ENCODE measurements around the gene SAMSN1.
"Not testable (repeated sequence)": the region's sequence is repeated elsewhere in the genome, so short reads cannot be mapped to it uniquely, and the experiment has no call there.

The SAMSN1 gene

DNA sequence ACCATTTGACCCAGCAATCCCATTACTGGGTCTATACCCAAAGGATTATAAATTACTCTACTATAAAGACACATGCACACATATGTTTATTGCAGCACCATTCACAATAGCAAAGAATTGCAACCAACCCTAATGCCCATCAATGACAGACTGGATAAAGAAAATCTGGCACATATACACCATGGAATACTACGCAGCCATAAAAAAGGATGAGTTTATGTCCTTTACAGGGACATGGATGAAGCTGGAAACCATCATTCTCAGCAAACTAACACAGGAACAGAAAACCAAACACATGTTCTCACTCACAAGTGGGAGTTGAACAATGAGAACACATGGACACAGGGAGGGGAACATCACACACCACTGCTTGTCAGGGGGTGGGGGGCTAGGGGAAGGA is 51.9 kb downstream of the SAMSN1 start:
- not testable (repeated sequence) for H3K9me3 Mint-ChIP-seq; H3K4me1 Mint-ChIP-seq; DNase-seq (ENCODE audit: low spot score in 2 of 2); H3K27me3 Mint-ChIP-seq; ATAC-seq (ENCODE audit: low read depth); H3K4me3 Mint-ChIP-seq
- peaks cover 33% of the 10 kb centered on the region for H3K36me3 Mint-ChIP-seq
- peak overlapping the region; percentile 47 for H3K27ac Mint-ChIP-seq

DNA sequence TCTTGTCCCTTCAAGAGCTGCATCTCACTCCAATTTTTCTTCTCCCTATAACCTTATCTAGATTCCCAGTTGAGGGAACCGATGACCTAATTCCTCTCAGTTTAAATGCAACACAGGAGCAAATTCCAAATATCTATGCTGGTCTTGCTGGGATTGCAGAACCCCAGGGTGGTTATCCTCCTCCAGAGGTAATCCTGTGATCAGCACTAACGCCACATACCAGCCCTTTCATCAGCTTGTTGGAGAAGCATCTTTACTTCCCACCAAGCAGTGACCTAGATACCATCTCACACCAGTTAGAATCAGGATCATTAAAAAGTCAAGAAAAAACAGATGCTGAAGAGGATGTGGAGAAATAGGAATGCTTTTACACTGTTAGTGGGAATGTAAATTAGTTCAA is 52.4 kb downstream of the SAMSN1 start:
- Mint-ChIP-seq H3K27ac (peak overlapping the region; percentile 47), H3K9me3 (no peaks in the 10 kb centered on the region), H3K4me1 (peaks cover 7% of the 10 kb centered on the region), H3K4me3 (no peak overlapping the region), H3K36me3 (peaks cover 34% of the 10 kb centered on the region), H3K27me3 (no peaks in the 10 kb centered on the region)
- DNase-seq (ENCODE audit: low spot score in 2 of 2) (no peak), ATAC-seq (ENCODE audit: low read depth) (no peak)

DNA sequence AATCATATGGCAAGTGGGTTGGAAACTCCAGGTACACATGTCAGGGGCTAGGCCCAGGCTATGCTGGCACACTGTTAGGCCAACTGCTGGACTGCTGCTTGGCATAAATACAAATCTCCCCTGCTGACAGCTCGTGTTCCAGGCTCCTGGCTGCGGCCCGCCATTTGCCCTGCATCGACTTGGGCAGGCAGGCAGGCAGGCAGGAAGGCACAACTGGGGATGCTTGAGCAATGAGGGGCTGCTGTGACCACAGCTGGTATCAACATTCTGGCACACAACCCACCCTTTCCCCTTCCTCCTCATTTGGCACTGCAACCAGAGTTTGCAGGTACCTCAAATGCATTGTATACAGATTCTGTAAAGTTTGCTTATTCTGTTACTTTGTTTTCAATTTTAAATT is 53.2 kb downstream of the SAMSN1 start:
- ATAC-seq (ENCODE audit: low read depth), result no peak
- Mint-ChIP-seq H3K4me3 (no peak overlapping the region), H3K27ac (no peak overlapping the region), H3K4me1 (peaks cover 8% of the 10 kb centered on the region), H3K9me3 (no peaks in the 10 kb centered on the region), H3K27me3 (no peaks in the 10 kb centered on the region), H3K36me3 (peaks cover 35% of the 10 kb centered on the region)
- DNase-seq (ENCODE audit: low spot score in 2 of 2), result no peak

DNA sequence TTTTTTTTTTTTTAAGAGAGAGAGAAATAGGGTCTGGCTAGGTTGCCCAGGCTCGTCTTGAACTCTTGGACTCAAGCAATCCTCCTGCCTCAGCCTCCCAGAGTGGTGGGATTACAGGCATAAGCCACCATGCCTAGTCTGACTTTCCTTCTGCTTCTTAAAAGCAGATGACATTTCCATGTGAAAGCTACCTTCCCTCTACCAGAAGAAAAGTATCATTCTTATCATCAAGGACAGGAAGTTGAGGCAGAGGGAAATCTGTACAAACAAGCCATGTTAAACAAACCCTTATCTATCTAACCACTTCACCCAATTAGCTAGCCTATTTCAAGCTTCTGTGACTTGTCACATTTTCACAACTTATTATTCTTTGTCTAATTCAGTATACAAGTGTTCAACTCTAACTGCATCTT is 54.8 kb downstream of the SAMSN1 start:
- Mint-ChIP-seq H3K4me1 (peaks cover 10% of the 10 kb centered on the region), H3K27me3 (no peaks in the 10 kb centered on the region), H3K36me3 (peaks cover 28% of the 10 kb centered on the region), H3K27ac (peak overlapping the region; percentile 53), H3K9me3 (no peaks in the 10 kb centered on the region), H3K4me3 (no peak overlapping the region)
- no peak for ATAC-seq (ENCODE audit: low read depth)
- DNase-seq (ENCODE audit: low spot score in 2 of 2), result no peak

DNA sequence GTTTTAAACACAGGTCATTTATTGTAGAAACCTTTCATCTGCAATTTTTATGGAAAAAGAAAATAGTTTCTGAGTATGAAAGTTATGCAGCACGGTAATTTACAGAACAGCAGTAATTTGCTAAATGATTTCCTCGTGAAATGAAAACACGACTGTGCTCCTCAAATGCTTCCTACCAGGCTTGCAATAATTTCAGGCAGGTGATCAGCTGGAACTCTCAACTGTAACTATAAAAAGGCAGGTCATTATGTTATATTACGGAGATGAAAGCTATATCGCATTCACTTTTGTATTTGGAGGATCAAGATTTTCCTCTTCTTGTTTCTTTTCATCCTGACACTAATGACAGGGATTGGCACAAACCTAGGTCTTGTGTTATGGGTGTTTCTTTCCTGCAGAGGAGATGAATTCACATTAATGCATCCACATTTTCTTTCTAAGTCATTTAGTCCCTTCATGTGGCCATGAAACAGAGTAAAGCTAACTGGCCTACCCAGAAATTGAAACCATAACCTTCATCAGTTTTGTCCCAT is 57.4 kb downstream of the SAMSN1 start:
- H3K36me3 Mint-ChIP-seq, result peaks cover 16% of the 10 kb centered on the region
- H3K4me1 Mint-ChIP-seq, result peaks cover 7% of the 10 kb centered on the region
- no peak for DNase-seq (ENCODE audit: low spot score in 2 of 2)
- no peak overlapping the region for H3K4me3 Mint-ChIP-seq
- H3K27ac Mint-ChIP-seq, result no peak overlapping the region
- no peak for ATAC-seq (ENCODE audit: low read depth)
- no peaks in the 10 kb centered on the region for H3K9me3 Mint-ChIP-seq
- H3K27me3 Mint-ChIP-seq, result no peaks in the 10 kb centered on the region

DNA sequence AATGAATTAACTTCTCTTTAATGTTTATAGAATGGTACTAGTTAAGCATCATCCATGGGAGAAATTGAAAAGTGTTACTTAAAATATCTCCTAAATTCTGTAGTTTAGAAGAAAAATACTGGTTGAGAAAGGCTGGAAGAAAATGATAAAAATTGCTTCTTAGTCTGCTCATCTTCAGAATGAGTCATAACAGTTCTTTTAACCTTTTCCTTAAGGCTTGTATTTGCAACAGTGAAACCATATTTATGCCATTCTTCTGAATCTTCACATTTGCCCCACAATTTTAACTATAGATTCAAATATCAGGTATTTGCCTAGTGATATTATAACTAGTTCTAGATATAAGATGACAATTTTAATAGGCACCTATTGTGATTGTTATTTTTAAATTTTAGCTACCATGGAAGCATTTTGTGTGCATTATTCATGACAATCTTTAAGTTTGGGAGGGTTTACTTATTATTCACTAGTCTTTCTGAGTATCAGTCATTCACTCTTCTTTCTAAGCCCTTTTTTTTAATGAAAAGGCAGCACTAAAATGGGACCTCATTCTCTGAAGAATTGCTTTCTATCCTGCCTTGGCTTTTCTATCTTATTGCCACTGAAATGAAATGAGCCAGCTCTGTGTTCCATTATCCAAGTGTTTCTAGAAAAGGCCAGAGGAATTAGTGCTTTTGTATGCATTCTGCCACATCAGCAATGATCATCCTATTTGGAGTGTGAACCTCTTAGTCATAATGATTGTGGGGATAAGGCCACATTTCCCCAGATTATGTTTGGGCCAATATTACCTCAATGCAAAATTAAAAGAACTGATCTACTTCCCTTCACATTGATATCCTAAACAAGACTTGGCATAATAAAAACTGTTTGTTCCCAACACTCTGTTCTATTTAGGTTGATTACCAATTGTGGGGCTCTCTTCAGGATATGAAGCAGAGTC is 58.4 kb downstream of the SAMSN1 start:
- DNase-seq (ENCODE audit: low spot score in 2 of 2) (no peak), ATAC-seq (ENCODE audit: low read depth) (no peak)
- Mint-ChIP-seq H3K27me3 (no peaks in the 10 kb centered on the region), H3K4me1 (peaks cover 5% of the 10 kb centered on the region), H3K27ac (peak overlapping the region; percentile 42), H3K9me3 (no peaks in the 10 kb centered on the region), H3K4me3 (no peak overlapping the region), H3K36me3 (peaks cover 14% of the 10 kb centered on the region)

DNA sequence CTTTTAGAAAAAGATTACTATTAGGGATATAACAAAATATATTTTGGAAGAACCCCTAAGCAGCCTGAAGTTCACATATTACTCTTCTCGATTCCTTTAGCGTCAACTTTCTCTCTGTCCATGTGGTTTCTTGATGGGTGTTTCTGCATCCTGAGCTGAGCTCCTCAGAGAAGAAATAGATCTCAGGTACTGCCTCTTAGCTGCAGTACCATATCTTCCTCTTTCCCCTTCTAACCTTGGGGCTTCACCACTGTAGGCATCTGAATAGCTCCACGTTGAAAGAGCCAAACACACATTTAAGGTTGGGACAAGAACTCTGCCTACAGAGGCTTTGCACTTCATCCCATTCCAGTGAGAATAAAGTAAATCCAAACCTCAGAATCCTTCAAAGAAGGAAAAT is 59.2 kb downstream of the SAMSN1 start:
- H3K4me3 Mint-ChIP-seq, result no peak overlapping the region
- no peak for ATAC-seq (ENCODE audit: low read depth)

DNA sequence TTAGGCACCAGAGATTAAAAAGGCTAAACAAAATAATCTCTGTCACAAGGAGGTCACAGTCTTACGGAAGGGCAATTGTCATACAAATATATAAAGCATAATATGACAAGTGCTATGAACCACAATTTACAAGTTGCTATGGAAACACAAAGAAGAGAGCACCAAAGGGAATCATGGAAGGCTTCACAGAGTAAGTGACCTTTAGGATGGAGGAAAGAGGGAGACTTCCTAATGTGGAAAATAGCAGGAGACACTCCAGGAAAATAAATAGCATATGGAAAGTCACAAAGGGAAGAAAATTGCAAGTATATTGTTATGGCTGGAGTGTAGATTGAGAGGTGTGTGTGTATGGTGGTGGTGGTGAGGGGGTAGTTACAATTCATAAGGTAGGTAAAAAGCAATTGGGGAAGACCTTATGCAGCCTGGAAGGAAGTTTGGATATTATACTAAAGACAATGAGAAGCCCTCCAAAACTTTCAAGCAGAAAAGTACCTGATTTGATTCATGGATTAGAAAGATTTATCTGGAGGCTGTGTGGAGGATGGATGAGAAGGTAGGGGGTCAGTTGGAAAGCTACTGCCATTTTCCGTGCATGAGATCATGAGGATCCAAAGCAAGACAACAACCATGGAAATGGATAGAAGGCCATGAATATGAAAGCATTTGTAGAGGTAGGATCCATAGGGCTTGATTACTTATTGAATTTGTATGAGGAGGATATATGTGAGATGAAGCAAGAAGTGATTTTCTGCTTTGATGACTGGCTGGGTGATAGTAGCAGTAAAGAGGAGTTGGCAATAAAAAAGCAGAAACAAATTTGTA is 61.7 kb downstream of the SAMSN1 start:
- ATAC-seq (ENCODE audit: low read depth), result no peak

More for the DNA sequence above, 59.2 kb downstream of the SAMSN1 start:
- Mint-ChIP-seq H3K9me3 (no peaks in the 10 kb centered on the region), H3K36me3 (peaks cover 14% of the 10 kb centered on the region), H3K27ac (peak overlapping the region; percentile 42), H3K4me1 (peaks cover 9% of the 10 kb centered on the region), H3K27me3 (no peaks in the 10 kb centered on the region)
- DNase-seq (ENCODE audit: low spot score in 2 of 2), result no peak

DNA sequence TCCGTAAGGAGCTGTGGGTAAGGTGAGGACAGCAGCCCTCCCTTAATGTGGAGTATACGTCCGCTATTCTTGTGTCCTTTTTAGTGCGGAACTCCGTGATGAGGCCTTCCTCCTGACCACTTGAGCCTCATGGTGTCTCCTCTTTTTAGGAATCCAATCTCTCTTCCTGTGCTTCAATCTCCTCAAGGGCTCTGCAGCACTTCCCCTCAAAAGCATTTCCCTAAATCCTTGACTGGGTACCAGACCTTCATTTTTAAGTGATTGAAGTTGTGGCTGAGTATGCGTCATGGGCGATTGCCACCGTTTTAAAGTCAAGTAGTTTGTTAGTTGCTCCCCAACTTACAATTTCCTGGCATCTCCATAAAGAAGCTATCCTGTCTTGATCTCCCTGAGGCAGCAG is 62.8 kb downstream of the SAMSN1 start:
- Mint-ChIP-seq H3K36me3 (peaks cover 9% of the 10 kb centered on the region), H3K4me3 (peak overlapping the region; percentile 9)

More for the DNA sequence above, 61.7 kb downstream of the SAMSN1 start:
- Mint-ChIP-seq H3K4me1 (peaks cover 12% of the 10 kb centered on the region), H3K27me3 (no peaks in the 10 kb centered on the region), H3K27ac (peak overlapping the region; percentile 22), H3K4me3 (no peak overlapping the region), H3K9me3 (no peaks in the 10 kb centered on the region), H3K36me3 (peaks cover 11% of the 10 kb centered on the region)
- DNase-seq (ENCODE audit: low spot score in 2 of 2), result no peak

DNA sequence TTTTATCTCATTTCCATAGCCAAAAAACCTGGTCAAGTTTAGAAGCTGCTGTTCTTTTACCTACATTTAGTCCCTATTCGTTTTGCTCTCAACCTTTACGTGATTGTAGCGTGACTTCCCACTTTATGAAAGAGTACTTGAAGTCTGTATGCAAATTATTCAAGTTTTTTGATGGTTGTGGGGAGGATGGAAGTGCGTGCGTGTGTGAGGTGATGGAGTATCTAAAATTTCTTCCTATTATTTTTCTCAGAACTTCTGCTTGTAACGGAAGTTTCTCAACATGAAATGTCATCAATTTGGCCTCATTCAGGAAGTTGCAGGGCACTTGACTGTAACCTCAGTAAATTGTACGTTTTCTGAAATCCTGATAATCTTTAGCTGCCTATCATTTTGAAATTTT is 64.0 kb downstream of the SAMSN1 start:
- peaks cover 9% of the 10 kb centered on the region for H3K36me3 Mint-ChIP-seq
- peak overlapping the region; percentile 59 for H3K4me3 Mint-ChIP-seq
- H3K4me1 Mint-ChIP-seq, result peaks cover 10% of the 10 kb centered on the region
- no peaks in the 10 kb centered on the region for H3K27me3 Mint-ChIP-seq
- peak overlapping the region; percentile 6 for H3K27ac Mint-ChIP-seq
- ATAC-seq (ENCODE audit: low read depth), result peak; percentile 94
- peak in 1 of 2 donors; percentile 19 for DNase-seq (ENCODE audit: low spot score in 2 of 2)
- H3K9me3 Mint-ChIP-seq, result no peaks in the 10 kb centered on the region

More for the DNA sequence above, 62.8 kb downstream of the SAMSN1 start:
- H3K27me3 Mint-ChIP-seq, result no peaks in the 10 kb centered on the region
- DNase-seq (ENCODE audit: low spot score in 2 of 2), result no peak
- H3K4me1 Mint-ChIP-seq, result peaks cover 10% of the 10 kb centered on the region
- H3K27ac Mint-ChIP-seq, result peak overlapping the region; percentile 22
- no peaks in the 10 kb centered on the region for H3K9me3 Mint-ChIP-seq
- no peak for ATAC-seq (ENCODE audit: low read depth)

DNA sequence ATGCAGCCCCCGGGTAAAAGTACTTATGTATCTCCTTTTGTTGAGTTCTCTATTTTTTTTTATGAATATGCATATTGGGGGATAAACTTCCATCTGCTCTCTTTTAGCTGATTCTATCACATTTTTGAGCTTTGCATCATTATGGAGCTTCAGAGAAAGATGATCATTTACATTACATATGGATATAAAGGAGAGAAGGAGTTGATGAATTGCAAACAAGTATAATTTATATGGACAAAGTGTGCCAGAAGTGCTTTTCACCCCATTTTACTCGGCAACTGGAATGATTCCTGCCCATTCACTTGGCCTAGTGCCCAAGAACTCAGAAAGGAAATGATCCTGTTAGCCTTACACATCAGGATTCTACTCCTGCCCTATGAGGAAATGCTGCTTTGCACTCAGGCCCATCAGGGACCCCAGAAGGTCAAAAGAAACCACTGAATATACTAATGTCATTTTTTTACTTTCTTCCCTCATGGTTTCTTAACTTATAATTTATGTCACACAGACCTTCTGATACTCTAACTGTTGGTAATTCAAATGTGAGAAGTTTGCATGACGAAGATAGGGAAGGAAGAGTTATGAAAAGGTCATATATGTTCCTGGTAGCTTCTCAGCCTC is 65.6 kb downstream of the SAMSN1 start:
- Mint-ChIP-seq H3K4me1 (peaks cover 6% of the 10 kb centered on the region), H3K4me3 (no peak overlapping the region), H3K36me3 (peaks cover 9% of the 10 kb centered on the region), H3K9me3 (no peaks in the 10 kb centered on the region), H3K27me3 (no peaks in the 10 kb centered on the region), H3K27ac (no peak overlapping the region)
- ATAC-seq (ENCODE audit: low read depth), result no peak
- DNase-seq (ENCODE audit: low spot score in 2 of 2), result no peak

DNA sequence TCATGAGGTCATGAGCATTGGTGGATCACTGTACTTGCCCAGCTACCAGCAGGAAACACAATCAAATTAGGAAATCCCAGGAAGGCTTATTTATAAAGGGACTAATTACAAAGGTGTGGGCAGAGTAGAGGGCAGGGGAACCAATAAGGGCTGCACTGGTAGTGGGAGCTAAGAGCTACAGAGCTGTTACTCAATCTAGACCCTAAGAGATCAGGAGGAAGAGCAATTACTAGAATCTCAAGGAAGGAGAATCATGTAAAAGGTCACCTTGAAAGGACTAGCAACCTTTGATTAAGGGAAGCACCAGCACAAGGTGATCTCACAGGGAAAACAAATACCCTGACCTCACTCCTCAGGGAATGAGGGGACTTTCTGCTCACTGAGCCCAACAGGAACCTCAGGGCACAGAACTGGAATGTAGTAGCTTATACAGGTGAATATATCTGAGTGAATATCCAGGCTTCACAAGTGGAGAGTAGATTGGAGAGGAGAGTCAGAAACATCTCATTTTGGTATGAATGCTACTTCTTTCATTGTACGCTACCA is 66.8 kb downstream of the SAMSN1 start:
- H3K9me3 Mint-ChIP-seq, result no peaks in the 10 kb centered on the region
- ATAC-seq (ENCODE audit: low read depth) (no peak), DNase-seq (ENCODE audit: low spot score in 2 of 2) (no peak)
- peaks cover 2% of the 10 kb centered on the region for H3K36me3 Mint-ChIP-seq
- H3K4me3 Mint-ChIP-seq, result no peak overlapping the region
- H3K4me1 Mint-ChIP-seq, result peaks cover 6% of the 10 kb centered on the region
- H3K27me3 Mint-ChIP-seq, result no peaks in the 10 kb centered on the region
- no peak overlapping the region for H3K27ac Mint-ChIP-seq

DNA sequence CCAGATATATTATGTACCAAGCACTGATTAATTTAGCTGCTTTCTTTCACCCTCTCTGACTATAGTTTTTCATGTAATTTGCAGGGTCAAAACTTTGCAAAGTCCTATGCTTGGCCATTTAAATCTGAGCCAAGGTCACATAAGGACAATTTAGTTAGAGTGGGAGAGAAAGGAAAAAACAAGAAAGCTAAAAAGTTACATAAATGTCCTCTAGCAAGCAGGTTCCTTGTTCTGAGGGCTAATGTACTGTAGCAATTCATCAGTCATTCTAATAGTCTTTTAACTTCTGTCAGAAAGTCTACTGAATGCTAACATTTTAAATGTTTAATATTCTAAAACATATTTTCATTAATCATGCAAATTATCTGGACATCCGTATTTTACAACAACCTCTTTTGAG is 68.3 kb downstream of the SAMSN1 start:
- H3K27me3 Mint-ChIP-seq, result no peaks in the 10 kb centered on the region
- no peaks in the 10 kb centered on the region for H3K9me3 Mint-ChIP-seq
- H3K4me1 Mint-ChIP-seq, result peaks cover 6% of the 10 kb centered on the region
- H3K27ac Mint-ChIP-seq, result no peak overlapping the region
- DNase-seq (ENCODE audit: low spot score in 2 of 2), result no peak
- H3K4me3 Mint-ChIP-seq, result no peak overlapping the region
- H3K36me3 Mint-ChIP-seq, result no peaks in the 10 kb centered on the region
- no peak for ATAC-seq (ENCODE audit: low read depth)

Data from memory B cell (primary cell).